Fibroblast of skin of left biceps (primary cell): ENCODE results near the gene EIF4G3.
"Not testable (repeated sequence)": the region's sequence is repeated elsewhere in the genome, so short reads cannot be mapped to it uniquely, and the experiment has no call there.

Experiments used
- DNase-seq, 2 experiments: peaks; one replicate each; pipeline ENCODE4 v3.0.0-alpha.2; 2013; ENCODE audit warnings: low read depth in 2 of 2

Gene EIF4G3

DNA sequence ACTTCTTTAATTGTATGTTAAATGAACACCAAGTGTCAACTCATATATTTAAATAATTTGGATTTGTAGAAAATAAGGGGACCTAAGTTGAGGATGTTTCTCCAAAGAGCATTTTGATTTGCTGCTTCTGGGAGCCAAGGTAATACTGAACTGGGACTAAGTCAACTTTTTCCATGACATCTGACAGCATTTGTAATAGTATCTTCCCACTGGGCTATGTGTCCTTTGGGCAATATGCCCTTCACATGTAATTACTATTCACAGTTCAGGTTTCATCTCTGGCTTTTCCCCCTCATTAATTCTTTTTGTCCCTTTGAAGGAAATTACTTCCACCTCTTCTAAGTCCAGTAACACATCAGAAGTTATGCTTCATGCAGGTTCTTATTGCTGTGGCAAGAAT is 352.9 kb downstream of the EIF4G3 start:
- no peak for DNase-seq

DNA sequence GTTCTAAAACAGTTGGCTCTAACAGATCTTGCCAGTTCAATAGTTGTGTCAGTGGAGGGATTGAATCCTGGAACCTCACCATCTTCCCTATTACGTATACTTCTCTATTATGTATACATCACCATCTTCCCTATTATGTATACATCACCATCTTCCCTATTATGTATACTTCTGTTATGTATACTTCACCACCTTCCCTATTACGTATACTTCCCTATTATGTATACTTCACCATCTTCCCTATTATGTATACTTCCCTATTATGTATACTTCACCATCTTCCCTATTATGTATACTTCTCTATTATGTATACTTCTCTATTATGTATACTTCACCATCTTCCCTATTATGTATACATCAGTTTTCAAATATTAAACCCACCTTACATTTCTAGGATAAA is 355.2 kb downstream of the EIF4G3 start:
- no peak for DNase-seq

DNA sequence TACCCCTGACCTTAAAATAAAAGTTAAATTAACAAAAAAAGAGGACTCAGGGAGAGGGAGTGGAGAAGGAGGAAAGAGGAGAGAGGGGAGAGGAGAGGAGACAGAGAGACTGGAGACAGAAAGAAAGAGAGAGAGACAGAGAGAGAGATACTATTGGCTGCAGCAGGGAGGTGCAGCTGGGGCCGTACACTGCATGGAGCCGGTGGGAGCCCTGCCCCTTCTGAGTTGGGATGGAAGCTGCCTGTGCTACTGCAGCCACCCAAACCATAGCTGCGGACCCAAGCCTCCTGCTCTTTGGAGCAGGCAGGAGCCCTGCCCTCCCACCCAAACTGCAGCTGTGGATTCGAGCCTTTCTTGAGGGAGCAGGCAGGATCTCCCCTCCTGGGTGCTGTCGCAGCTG is 356.9 kb downstream of the EIF4G3 start:
- no peak for DNase-seq

DNA sequence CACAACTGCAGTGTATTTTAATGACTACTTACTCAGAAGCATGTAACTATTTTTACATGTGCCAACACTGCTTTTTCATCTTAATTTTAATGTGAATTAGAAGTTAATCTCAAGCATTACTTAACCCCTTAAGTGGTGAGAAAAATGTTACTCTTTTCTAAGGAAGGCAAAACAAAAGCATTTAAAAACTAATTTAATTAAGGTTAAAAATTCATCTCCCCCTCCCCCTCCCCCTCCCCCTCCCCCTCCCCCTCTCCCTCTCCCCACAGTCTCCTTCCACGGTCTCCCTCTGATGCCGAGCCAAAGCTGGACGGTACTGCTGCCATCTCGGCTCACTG is 362.2 kb downstream of the EIF4G3 start:
- no peak for DNase-seq

DNA sequence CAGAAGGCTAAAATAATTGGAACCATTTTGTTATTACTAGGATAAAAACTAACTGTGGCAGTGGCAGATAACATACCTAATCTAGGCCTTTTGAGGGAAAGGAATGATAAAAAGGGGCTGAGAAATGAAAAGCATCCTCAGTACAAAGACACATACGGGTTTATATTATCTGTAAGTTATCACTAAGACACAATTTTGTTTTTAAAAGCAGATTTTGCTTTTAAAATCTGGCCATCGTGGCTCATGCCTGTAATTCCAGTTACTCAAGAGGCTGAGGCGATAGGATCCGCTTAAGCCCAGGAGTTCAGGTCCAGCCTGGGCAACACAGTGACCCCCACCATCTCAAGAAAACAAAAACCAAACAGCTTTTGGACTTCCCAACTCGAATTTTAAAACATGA is 364.8 kb downstream of the EIF4G3 start:
- no peak for DNase-seq

DNA sequence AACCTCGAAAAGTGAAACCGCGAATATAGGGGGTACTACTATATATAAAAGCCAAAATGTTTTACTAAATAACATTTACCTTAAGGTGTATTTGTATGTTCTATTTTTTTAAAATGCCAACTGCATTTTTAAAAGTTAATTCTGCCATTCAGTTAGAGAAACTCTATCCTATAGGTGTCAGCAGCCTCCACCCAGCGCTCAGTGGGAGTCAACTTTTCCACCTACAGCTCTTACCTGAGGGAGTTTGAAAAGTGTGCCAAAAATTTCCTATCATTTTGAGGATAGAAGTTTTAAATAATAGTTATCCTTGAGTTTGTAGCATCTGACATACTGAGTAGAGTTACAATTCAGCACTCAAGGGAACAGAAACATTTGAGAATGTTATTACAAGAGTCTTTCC is 383.5 kb downstream of the EIF4G3 start:
- DNase-seq = no peak

DNA sequence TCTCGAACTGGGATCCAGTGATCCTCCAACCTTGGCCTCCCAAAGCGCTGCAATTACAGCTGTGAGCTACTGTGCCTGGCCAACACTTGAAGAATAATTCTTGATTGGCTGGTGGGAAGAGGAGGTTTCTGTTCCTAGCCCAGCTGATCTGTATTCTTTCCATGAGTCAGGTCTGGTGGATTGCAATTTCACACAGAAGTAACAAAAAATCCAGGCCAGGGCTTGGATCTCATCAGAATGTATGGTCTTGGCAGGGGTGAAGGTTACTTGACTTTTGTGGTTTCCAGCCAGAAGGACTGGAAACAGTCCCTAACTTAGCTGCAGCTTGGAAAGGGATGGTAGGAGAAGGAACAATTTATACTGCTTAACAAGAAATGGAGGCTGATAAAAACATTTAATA is 384.5 kb downstream of the EIF4G3 start:
- no peak for DNase-seq

DNA sequence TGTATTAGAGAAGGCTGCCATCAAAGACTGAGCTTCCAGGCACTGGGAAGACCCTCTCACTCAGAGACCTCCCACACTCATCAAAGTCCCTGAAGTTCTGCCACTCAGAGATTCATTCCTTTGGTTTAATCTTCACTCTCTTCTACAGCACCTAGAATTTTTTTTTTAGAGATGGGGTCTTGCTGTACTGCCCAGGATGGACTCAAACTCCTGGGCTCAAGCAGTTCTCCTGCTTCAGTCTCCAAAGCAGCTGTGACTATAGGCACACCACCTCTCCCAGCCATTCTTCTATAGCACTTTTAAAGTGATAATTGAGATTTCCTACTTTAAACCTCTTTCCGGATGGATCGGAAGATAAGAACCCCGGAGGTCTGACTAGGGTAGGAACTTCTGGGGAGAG is 385.9 kb downstream of the EIF4G3 start:
- no peak for DNase-seq

DNA sequence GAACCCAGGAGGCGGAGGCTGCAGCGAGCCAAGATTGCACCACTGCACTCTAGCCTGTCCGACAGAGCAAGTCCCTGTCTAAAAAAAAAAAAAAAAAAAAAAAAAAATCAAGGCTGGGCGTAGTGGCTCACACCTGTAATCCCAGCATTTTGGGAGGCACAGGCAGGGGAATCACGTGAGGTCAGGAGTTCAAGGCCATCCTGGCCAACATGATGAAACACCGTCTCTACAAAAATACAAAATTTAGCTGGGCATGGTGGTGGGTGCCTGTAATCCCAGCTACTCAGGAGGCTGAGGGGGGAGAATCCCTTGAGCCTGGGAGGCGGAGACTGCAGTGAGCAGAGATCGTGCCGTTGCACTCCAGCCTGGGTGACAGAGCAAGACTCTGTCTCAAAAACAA is 387.1 kb downstream of the EIF4G3 start:
- DNase-seq = not testable (repeated sequence)

DNA sequence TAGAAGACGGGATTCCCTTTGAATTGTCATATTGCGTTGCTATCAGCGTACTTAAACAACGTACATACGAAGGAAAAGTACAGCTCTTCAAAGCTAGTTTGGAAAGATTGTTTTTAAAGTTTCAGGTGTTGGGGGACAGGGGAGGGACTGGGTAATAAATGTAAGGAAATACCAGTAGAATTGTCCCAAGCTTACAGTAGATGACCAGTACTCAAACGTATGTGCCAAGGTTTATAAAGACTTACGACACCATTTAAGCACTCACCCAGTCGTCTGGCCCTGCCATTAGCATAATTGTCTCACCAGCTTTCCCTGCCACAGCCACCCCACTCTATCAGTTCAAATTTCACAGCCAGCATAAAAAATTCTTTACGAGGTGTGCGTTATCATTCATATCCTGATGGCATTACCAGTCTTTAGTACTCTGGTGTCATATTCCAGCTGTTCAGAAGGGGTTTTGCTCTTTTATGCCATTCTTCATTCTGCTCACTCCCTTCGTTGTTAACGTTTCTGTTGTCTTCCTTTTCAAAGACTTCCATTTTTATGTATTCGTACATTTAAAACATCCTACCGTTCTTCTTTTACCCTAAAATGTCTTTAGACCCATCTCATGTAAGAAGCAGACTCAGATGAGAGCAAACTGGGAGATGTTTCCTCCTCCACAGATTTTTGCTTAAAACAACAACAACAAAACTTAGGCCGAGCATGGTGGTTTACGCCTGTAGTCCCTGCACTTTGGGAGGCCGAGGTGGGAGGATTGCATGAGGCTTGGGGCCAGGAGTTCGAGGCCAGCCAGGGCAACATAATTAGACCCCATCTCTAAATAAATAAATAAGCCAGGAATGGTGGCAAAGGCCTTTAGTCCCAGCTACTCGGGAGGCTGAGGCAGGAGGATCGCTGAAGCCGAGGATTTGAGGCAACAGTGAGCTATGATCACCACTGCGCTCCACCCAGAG is 388.6 kb downstream of the EIF4G3 start:
- no peak for DNase-seq

DNA sequence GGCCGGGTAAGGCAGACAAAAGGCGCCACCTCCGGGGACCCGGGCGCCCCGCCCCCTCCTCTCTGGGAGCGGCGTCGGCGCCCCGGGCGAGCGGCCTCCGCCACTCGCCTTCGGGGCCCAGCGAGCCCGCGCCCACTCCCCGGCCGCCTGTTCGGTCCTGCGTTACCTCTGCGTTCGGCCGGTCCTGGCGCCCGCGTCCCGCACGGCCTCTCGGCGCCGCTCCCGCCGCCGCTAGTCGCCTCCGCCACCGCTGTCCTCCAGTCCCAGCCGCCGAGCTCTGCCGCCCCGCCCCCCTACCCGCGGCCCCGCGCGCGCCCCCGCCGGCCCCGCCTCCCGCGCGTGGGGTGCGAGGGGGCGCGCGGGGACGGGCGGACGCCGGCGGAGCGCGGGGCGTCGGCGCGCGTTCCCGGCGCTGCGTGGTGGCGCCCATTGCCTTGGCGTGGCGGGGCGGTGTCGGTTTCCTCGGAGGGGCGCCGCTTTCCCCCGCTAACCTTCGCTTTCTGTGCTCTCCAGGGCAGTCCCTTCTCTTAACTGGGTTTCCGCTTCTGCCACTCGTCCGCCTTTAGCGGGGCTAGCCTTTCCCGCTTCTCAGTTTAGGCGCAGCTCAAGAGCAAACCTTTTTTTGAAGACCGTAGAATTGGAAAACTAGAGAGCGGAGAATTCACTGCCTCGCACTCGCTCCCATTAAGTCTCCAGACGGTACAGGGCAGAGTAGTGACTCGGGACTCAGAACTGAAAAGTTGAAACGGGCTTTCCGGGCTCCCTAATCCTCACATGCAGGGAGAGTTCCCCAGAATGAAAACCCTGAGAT is 389.5 kb downstream of the EIF4G3 start, which contains the start of gene HP1BP3:
HP1BP3 (minus strand) TSS at position 279 of the 811 bp plus-strand sequence. CDS start 6,867 bp downstream, outside the sequence.
- peak; percentile 35 to 42 for DNase-seq

DNA sequence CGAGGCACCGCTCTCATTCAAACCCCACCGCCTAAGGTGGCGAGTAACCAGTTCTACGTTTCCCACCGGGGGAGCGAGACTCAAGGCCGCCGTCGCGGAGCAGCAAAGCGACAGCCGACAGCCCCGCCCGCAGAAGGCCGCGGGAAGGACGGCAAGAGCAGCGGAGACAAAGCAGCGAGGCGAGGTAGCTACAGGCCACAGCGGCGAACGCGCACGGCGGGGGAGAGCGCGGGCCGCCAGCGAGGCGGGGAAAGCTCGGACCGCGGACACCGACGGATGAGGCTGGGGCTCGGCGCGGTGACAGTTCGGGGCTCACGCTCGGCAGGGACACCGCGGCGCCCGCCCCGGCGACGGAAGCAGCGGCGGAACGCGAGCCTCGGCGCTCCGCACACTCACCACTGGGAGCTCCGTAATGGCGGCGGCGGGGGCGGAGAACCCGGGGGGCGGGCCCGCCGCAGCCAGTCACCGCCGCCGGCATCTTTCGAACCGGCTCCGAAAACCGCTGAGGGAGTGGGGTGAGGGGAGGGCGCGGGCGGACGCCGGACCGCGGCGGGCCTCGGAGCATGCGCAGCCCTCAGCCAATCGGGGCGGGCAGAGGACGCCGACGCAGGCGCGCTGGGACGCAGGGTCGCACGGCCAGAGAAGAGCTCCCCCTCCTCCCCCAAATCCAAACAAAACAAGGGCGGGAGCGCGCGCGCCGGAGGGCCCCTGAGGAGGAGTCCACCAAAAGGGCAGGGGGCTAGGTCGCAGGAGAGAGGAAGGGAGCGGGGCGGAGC is 390.3 kb downstream of the EIF4G3 start:
- peak; percentile 84 to 88 for DNase-seq

DNA sequence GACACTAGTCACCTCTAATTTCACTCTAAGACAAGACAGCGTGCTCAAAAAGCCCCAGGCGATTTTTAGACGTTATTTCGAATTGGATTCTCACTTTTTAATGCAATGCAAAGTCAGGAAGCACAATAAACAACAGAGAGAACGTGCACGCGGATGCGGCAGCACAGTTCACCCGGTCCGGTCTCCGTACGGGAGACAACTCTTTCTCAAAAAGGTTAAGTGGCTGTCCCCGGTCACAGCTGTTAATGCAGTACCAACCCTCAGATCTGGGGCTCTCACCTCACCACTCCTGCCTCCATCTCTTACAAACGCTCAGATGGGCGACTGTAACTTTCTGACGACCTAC is 390.8 kb downstream of the EIF4G3 start:
- DNase-seq = no peak

DNA sequence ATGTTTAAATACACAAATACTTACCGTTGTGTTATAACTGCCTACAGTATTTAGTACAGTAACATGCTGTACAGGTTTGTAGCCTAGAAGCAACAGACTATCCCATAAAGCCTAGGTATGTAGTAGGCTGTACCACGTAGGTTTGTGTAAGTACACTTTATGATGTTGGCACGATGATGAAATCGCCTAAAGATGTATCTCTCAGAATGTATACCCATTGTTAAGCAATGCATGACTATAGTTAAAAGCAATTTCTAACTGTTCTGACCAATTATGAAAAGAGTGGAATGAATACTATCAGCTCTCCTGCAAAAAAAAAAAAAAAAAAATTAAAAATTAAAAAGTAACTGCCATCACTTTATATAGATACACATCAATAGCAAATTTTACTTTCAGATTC is 401.0 kb downstream of the EIF4G3 start:
- DNase-seq = no peak

DNA sequence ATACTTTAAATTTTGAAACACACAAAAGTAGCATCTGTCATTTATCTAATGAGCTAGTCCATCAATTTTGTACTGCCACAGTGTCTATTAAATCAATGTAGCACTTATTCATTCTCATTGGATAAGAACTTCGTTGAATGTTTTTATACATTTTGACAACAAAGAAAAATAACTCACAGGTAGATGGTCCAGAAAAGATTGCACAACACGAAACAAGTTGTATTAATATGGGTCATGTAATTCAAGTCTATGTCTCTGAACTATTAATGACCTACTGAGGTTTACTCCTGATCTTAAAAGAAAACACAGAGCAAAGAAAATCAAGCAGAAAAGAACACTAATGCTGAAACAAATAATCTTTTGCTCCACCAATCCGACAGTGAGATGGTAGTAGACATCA is 404.9 kb downstream of the EIF4G3 start:
- no peak for DNase-seq

DNA sequence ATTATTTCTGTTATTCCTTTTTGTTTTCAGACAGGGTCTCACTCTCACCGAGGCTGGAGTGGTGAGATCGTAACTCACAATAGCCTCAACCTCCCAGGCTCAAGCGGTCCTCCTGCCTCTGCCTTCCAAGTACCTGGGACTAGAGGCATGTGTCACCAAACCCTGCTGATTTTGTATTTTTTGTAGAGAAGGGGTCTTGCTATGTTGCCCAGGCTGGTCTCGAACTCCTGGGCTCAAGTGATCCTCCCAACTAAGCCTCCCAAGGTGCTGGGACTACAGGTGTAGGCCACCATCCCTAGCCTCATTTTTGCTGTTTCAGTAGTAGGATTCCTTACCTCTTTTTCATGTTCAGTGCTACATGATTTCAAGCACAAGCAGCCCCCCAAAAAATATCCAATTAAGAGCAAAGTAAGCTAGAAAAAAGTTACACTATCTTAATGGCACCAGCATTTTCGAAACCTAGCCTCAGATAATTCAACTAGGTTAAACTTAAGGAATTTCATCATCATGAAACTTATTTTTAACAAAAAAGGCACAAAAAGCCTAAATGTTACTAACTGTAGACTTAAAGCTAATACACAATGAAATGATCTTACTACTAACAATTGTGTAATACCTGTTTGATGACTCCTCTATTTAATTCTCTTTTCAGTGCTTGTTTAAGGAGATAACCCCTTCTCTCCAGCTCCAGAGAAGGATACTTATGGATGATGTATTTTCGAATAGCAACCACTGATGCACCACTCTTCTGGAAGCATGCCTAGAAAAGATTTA is 406.2 kb downstream of the EIF4G3 start:
- DNase-seq = no peak

DNA sequence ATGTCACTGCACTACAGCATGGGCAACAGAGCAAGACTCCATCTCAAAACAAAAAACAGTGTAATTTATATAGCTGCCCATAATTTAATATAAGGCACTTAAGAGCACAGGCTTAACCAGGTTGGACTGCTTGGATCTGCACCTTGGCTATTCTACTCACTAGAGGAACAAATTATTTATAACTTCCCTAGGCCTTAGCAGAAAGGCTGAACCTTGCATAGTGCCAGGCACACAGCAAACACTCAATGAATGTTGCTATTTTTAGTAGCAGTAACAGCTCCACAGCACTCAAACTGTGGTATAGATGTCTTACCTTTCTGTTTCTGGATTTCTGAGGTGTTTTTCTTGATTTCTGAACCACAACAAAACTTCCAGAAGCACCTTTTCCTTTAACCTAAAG is 409.4 kb downstream of the EIF4G3 start:
- DNase-seq = no peak

DNA sequence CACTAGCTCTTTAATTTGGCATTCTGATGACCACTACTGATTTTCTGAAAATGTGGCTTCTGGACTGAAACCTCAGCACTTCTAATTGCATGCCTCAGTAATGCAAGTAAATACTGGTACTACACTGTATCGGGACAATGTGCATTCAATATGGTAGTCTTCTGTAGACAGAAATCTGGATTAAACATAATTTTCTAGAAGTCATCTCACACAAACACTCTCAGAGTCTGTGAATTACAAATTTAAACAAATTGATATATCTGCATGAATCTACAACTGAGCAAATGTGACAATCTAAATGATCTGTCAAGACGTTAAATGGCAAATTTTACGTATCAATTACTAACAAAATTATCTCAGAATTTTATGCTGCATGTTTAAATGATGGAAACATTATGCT is 413.3 kb downstream of the EIF4G3 start:
- no peak for DNase-seq

DNA sequence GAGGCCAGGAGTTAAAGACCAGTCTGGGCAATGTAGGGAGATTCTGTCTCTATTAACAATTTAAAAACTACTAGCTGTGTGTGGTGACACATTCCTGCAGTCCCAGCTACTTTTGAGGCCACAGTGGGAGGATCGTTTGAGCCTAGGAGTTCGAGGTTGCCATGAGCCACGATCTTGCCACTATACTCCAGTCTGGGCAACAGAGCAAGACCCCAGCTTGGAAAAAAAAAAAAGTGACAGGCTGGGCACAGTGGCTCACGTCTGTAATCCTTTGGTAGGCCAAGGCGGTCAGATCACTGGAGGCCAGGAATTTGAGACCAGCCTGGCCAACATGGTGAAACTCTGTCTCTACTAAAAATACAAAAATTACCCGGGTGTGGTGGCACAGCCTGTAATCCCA is 416.4 kb downstream of the EIF4G3 start:
- no peak for DNase-seq
